A673 (cell line): Measurements from ENCODE around the gene FAM13C.

Experiments
- EZH2 ChIP-seq: fragments of 200-600 bp; sonication (generic); IDR thresholded peaks from 2 replicates; pipeline ENCODE4 v1.6.1; 2017; ENCODE audit warnings: borderline replicate concordance, low read depth, mild to moderate bottlenecking, mixed read lengths, antibody characterized with exemption, low read length; ENCODE audit not compliant: poor library complexity, severe bottlenecking
- TF ChIP-seq, protein P1 (sequence below): fragments of 300-800, 200-600 bp; sonication (generic); conservative IDR thresholded peaks from 2 replicates; pipeline ENCODE4 v1.5.1; 2017; ENCODE audit warnings: low read depth, mild to moderate bottlenecking, antibody characterized with exemption, low read length, moderate library complexity, mixed read lengths

DNA sequence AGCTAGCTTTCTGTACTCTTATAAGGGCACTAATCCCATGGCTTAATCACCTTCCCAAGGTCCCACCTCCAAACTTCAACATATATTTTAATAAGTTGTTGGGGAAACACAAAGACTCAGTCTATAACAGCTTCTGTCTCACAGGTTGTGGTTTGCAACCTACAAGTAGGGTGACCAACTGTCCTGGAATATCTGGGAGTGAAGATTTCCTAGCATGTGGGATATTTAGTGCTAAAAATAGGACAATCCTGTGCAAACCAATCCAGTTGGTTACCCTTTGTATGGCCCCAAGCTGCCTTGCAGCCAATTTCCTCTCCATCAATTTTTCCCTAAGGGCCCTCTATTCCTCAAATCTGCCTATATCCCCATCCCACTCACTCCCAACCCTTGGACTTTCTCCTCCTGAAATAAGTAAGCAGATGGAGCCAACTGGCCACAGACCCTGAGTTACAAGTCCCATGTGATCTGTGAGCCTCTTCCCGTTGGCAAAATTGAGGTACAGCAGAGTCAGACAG, 82.3 kb downstream of the FAM13C start:
- TF ChIP-seq EZH2, result no peak
- TF ChIP-seq, protein P1, sequence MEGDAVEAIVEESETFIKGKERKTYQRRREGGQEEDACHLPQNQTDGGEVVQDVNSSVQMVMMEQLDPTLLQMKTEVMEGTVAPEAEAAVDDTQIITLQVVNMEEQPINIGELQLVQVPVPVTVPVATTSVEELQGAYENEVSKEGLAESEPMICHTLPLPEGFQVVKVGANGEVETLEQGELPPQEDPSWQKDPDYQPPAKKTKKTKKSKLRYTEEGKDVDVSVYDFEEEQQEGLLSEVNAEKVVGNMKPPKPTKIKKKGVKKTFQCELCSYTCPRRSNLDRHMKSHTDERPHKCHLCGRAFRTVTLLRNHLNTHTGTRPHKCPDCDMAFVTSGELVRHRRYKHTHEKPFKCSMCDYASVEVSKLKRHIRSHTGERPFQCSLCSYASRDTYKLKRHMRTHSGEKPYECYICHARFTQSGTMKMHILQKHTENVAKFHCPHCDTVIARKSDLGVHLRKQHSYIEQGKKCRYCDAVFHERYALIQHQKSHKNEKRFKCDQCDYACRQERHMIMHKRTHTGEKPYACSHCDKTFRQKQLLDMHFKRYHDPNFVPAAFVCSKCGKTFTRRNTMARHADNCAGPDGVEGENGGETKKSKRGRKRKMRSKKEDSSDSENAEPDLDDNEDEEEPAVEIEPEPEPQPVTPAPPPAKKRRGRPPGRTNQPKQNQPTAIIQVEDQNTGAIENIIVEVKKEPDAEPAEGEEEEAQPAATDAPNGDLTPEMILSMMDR, result no peak
